Spleen (tissue), 7 donors: ENCODE data around the gene METTL26.

Source experiments
- POLR2A ChIP-seq, 3 donors: fragments of 450-650 bp; IDR thresholded peaks; one replicate each; pipeline ENCODE4 v1.5.1; 2017; ENCODE audit warnings: antibody characterized with exemption in 3 of 3, mild to moderate bottlenecking in 1 of 3
- POLR2AphosphoS5 ChIP-seq, 3 donors: sonication (generic); formaldehyde crosslinking; IDR thresholded peaks; one replicate each; pipeline ENCODE4 v1.5.1; 2017; ENCODE audit warnings: antibody characterized with exemption in 3 of 3
- TF ChIP-seq, protein P1 (sequence below), 11 experiments: fragments of 200-600 bp in 7 of 11; fragments of 450-650 bp in 4 of 11; sonication (generic) in 4 of 11; IDR thresholded peaks in 8 of 11; conservative IDR thresholded peaks in 3 of 11; 1 replicate in 7 of 11; 2 replicates in 4 of 11; pipeline versions ENCODE4 v1.4.0 to v1.8.0; 2016 to 2021; ENCODE audit warnings: antibody characterized with exemption in 11 of 11, inconsistent platforms in 4 of 11, mild to moderate bottlenecking in 1 of 11
- donor health status: DM: no; HTN: no; CAD: no; lungs with moderate emphysema.
- donor health status: DM: no; HTN: no; CAD: no.
- donor health status: DM: no; HTN: no; CAD: no.

DNA sequence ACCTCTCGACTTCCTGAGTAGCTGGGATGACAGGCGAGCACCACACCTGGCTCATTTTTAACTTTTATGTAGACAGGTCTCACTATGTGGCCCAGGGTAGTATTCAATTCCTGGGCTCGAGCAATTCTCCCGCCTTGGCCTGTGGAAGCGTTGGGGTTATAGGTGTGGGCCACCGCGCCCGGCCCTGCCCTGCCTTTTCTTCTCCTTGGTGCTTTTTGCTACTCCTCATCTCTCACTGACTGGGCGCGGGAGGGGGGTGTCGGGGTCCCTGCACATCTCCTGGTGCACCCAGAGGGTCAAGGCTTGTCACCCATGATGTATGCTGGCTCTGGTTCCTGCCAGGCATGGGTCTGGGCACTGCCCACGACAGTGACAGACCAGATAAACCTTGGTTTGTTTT is 8.5 kb upstream of the METTL26 start:
- no peak for TF ChIP-seq POLR2A (IDR thresholded peaks at IDR 0.05)
- no peak for TF ChIP-seq POLR2AphosphoS5 (IDR thresholded peaks at IDR 0.05)
- TF ChIP-seq, protein P1, sequence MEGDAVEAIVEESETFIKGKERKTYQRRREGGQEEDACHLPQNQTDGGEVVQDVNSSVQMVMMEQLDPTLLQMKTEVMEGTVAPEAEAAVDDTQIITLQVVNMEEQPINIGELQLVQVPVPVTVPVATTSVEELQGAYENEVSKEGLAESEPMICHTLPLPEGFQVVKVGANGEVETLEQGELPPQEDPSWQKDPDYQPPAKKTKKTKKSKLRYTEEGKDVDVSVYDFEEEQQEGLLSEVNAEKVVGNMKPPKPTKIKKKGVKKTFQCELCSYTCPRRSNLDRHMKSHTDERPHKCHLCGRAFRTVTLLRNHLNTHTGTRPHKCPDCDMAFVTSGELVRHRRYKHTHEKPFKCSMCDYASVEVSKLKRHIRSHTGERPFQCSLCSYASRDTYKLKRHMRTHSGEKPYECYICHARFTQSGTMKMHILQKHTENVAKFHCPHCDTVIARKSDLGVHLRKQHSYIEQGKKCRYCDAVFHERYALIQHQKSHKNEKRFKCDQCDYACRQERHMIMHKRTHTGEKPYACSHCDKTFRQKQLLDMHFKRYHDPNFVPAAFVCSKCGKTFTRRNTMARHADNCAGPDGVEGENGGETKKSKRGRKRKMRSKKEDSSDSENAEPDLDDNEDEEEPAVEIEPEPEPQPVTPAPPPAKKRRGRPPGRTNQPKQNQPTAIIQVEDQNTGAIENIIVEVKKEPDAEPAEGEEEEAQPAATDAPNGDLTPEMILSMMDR (IDR thresholded peaks at IDR 0.05 in 8 of 11, conservative IDR thresholded peaks at IDR 0.05 in 3 of 11), result no peak
